Mammary epithelial cell (primary cell): ENCODE data around the gene STARD10.

Source experiments
- CTCF ChIP-seq, 2 donors: IDR thresholded peaks in 1 of 2; conservative IDR thresholded peaks in 1 of 2; 2 replicates each; pipeline ENCODE4 v1.5.1; 2011 to 2012; ENCODE audit warnings: inconsistent platforms in 2 of 2, low read length in 2 of 2, mild to moderate bottlenecking in 2 of 2, control low read depth in 1 of 2, low read depth in 1 of 2; ENCODE audit not compliant: insufficient read depth in 1 of 2; ENCODE audit errors: extremely low read depth in 1 of 2
- EZH2 ChIP-seq: IDR thresholded peaks from 2 replicates; pipeline ENCODE4 v1.6.1; 2012; ENCODE audit warnings: low read length, inconsistent platforms, borderline replicate concordance

GRCh38 chr11:72776844-72777754, 16.7 kb downstream of the STARD10 start:
- TF ChIP-seq CTCF (conservative IDR thresholded peaks at IDR 0.05 in 1 of 2, IDR thresholded peaks at IDR 0.05 in 1 of 2; ENCODE audit: extremely low read depth in 1 of 2, insufficient read depth in 1 of 2, low read depth in 1 of 2, low read length in 2 of 2): no peak
- TF ChIP-seq EZH2: no peak
